ENCODE results near the gene PLCB1.

PLCB1 gene

GRCh38 chr20:8740265-8740664 lies 608.2 kb downstream of the PLCB1 start:
- DNase-seq = no peak

- DNase-seq = no peak
Observed at GRCh38 chr20:8744228-8744844, 612.3 kb downstream of the PLCB1 start.

GRCh38 chr20:8749101-8749500 lies 617.0 kb downstream of the PLCB1 start:
- DNase-seq = no peak

- DNase-seq = no peak
Observed at GRCh38 chr20:8749986-8750385, 617.9 kb downstream of the PLCB1 start.

GRCh38 chr20:8755340-8756118 lies 623.5 kb downstream of the PLCB1 start:
- no peak for DNase-seq

GRCh38 chr20:8756410-8756809 lies 624.3 kb downstream of the PLCB1 start:
- DNase-seq = no peak

- DNase-seq = no peak
Observed at GRCh38 chr20:8757146-8757545, 625.1 kb downstream of the PLCB1 start.

- no peak for DNase-seq
Observed at GRCh38 chr20:8764344-8764962, 632.4 kb downstream of the PLCB1 start.

- DNase-seq = no peak
Observed at GRCh38 chr20:8766868-8767390, 634.9 kb downstream of the PLCB1 start.

- no peak for DNase-seq
Observed at GRCh38 chr20:8774412-8774811, 642.3 kb downstream of the PLCB1 start.

GRCh38 chr20:8777911-8778310 lies 645.8 kb downstream of the PLCB1 start:
- DNase-seq = no peak

GRCh38 chr20:8778387-8778786 lies 646.3 kb downstream of the PLCB1 start:
- DNase-seq = no peak

- no peak for DNase-seq
Observed at GRCh38 chr20:8780915-8781314, 648.8 kb downstream of the PLCB1 start.

- no peak for DNase-seq
Observed at GRCh38 chr20:8782804-8783203, 650.7 kb downstream of the PLCB1 start.

GRCh38 chr20:8783734-8784133 lies 651.7 kb downstream of the PLCB1 start:
- DNase-seq = no peak

- no peak for DNase-seq
Observed at GRCh38 chr20:8786383-8786782, 654.3 kb downstream of the PLCB1 start.

- no peak for DNase-seq
Observed at GRCh38 chr20:8787090-8787489, 655.0 kb downstream of the PLCB1 start.

- no peak for DNase-seq
Observed at GRCh38 chr20:8788275-8788674, 656.2 kb downstream of the PLCB1 start.

GRCh38 chr20:8788831-8789230 lies 656.8 kb downstream of the PLCB1 start:
- DNase-seq = no peak

GRCh38 chr20:8790442-8791074 lies 658.5 kb downstream of the PLCB1 start:
- peak; percentile 30 for DNase-seq

GRCh38 chr20:8795404-8795803 lies 663.3 kb downstream of the PLCB1 start:
- DNase-seq = no peak

GRCh38 chr20:8796088-8796660 lies 664.1 kb downstream of the PLCB1 start:
- no peak for DNase-seq

GRCh38 chr20:8798505-8798904 lies 666.4 kb downstream of the PLCB1 start:
- DNase-seq = no peak

All from retina (tissue), 1 donor.